ENCODE measurements around the gene FFAR2. TPM values are rescaled to one million over a fixed set of nuclear protein-coding genes. Genes with fewer than 3 reads are reported as not detected.

FFAR2 gene
- total and polyA plus RNA-seq, 10 donors = 0.89 to 53.5 (median 9.7) TPM

- H3K27ac ChIP-seq = no peak overlapping the region
- peaks cover 0 to 43% (median 0%) of the 10 kb centered on the region in 7 donors for H3K27me3 ChIP-seq (replicated peaks in 1 of 7)
- H3K9me3 ChIP-seq = no peaks in the 10 kb centered on the region
- H3K4me1 ChIP-seq = peaks cover 0 to 20% (median 11%) of the 10 kb centered on the region in 6 donors
- 77 to 89% (median 85%) methylated on average over 5 to 6 of the region's 6 CpGs for WGBS, 5 donors
- no peaks in the 10 kb centered on the region for H3K36me3 ChIP-seq
- no peak overlapping the region for H3K4me3 ChIP-seq
- intact Hi-C loops (cut with DNase I; ENCODE audit: low total_unique reads) = no loop called here
- DNase-seq = no peak
- TF ChIP-seq POLR2AphosphoS5 (IDR thresholded peaks at IDR 0.05) (no peak), POLR2A (IDR thresholded peaks at IDR 0.05) (no peak), CTCF (IDR thresholded peaks at IDR 0.05 in 8 of 11, conservative IDR thresholded peaks at IDR 0.05 in 3 of 11) (no peak)
Measured at GRCh38 chr19:35407619-35408018, 40.4 kb upstream of the FFAR2 start.

GRCh38 chr19:35408284-35409171, 39.5 kb upstream of the FFAR2 start:
- no peak for DNase-seq
- Histone ChIP-seq H3K4me1 (peaks cover 0 to 17% (median 11%) of the 10 kb centered on the region in 6 donors), H3K27me3 (replicated peaks in 1 of 7) (peaks cover 0 to 52% (median 0%) of the 10 kb centered on the region in 7 donors), H3K36me3 (no peaks in the 10 kb centered on the region), H3K27ac (no peak overlapping the region), H3K9me3 (no peaks in the 10 kb centered on the region), H3K4me3 (no peak overlapping the region)
- TF ChIP-seq POLR2A (IDR thresholded peaks at IDR 0.05) (no peak), CTCF (IDR thresholded peaks at IDR 0.05 in 8 of 11, conservative IDR thresholded peaks at IDR 0.05 in 3 of 11) (no peak), POLR2AphosphoS5 (IDR thresholded peaks at IDR 0.05) (no peak)
- intact Hi-C loops (cut with DNase I; ENCODE audit: low total_unique reads) = no loop called here
- WGBS, 5 donors = 77 to 85% (median 80%) methylated on average over 13 of the region's 13 CpGs

- WGBS, 5 donors = 51 to 65% (median 59%) methylated on average over 5 of the region's 5 CpGs
- intact Hi-C loops (cut with DNase I; ENCODE audit: low total_unique reads) = no loop called here
Measured at GRCh38 chr19:35409191-35409590, 38.9 kb upstream of the FFAR2 start.

More at GRCh38 chr19:35409191-35409590, 38.9 kb upstream of the FFAR2 start:
- no peak overlapping the region for H3K27ac ChIP-seq
- no peaks in the 10 kb centered on the region for H3K36me3 ChIP-seq
- no peak overlapping the region for H3K4me3 ChIP-seq
- peaks cover 0 to 17% (median 11%) of the 10 kb centered on the region in 6 donors for H3K4me1 ChIP-seq
- TF ChIP-seq POLR2AphosphoS5 (IDR thresholded peaks at IDR 0.05) (no peak), CTCF (IDR thresholded peaks at IDR 0.05 in 8 of 11, conservative IDR thresholded peaks at IDR 0.05 in 3 of 11) (no peak), POLR2A (IDR thresholded peaks at IDR 0.05) (no peak)
- DNase-seq = no peak
- H3K27me3 ChIP-seq (replicated peaks in 1 of 7) = peaks cover 0 to 59% (median 0%) of the 10 kb centered on the region in 7 donors
- H3K9me3 ChIP-seq = no peaks in the 10 kb centered on the region

Measured in spleen (tissue), 11 donors.